Neural progenitor cell (in vitro differentiated cells): ENCODE results near the gene IGSF21. TPM values are rescaled to one million over a fixed set of nuclear protein-coding genes. Genes with fewer than 3 reads are reported as not detected.

ENCODE experiments used
- DNase-seq: peaks from one replicate; pipeline ENCODE4 v3.0.0-alpha.2; 2016; ENCODE audit warnings: low spot score
- H2AFZ ChIP-seq: fragments of 200-600 bp; sonication (generic); replicated peaks from 2 replicates; pipeline ENCODE4 v1.6.1; 2016; ENCODE audit warnings: antibody characterized with exemption
- H3F3A ChIP-seq: fragments of 200-600 bp; sonication (generic); 2 replicates; pipeline ENCODE4 v1.6.1; 2016; ENCODE audit warnings: antibody characterized with exemption, low read depth
- H3K27ac ChIP-seq: fragments of 200-600 bp; sonication (generic); 2 replicates; pipeline ENCODE4 v1.5.1; 2016; ENCODE audit warnings: mild to moderate bottlenecking
- H3K27me3 ChIP-seq: fragments of 200-600 bp; sonication (generic); 2 replicates; pipeline ENCODE4 v1.6.1; 2016; ENCODE audit warnings: mild to moderate bottlenecking, moderate library complexity
- H3K36me3 ChIP-seq: fragments of 200-600 bp; sonication (generic); 2 replicates; pipeline ENCODE4 v1.5.1; 2016
- H3K4me1 ChIP-seq: fragments of 200-600 bp; sonication (generic); 2 replicates; pipeline ENCODE4 v1.6.1; 2016; ENCODE audit warnings: mixed run types
- H3K4me2 ChIP-seq: fragments of 200-600 bp; sonication (generic); 2 replicates; pipeline ENCODE4 v1.6.1; 2016
- H3K4me3 ChIP-seq: fragments of 200-600 bp; sonication (generic); 2 replicates; pipeline ENCODE4 v1.5.1; 2016
- H3K79me2 ChIP-seq: fragments of 200-600 bp; sonication (generic); 2 replicates; pipeline ENCODE4 v1.6.1; 2016; ENCODE audit warnings: low read depth
- H3K9ac ChIP-seq: fragments of 200-600 bp; sonication (generic); 2 replicates; pipeline ENCODE4 v1.6.1; 2016
- H3K9me3 ChIP-seq: fragments of 200-600 bp; sonication (generic); 2 replicates; pipeline ENCODE4 v1.5.1; 2016; ENCODE audit warnings: low read depth
- H4K20me1 ChIP-seq: fragments of 200-600 bp; sonication (generic); 2 replicates; pipeline ENCODE4 v1.6.1; 2016; ENCODE audit warnings: low read depth
- H3K27ac Mint-ChIP-seq: 3 replicates; pipeline ENCODE4 v1.8.0; 2021; ENCODE audit warnings: mixed read lengths
- H3K27me3 Mint-ChIP-seq: 2 replicates; pipeline ENCODE4 v1.8.0; 2022; ENCODE audit warnings: low read depth, mild to moderate bottlenecking, inconsistent platforms, moderate library complexity, mixed read lengths; ENCODE audit not compliant: insufficient read depth
- H3K36me3 Mint-ChIP-seq: 3 replicates; pipeline ENCODE4 v1.8.0; 2021; ENCODE audit warnings: mixed read lengths
- H3K4me1 Mint-ChIP-seq: 3 replicates; pipeline ENCODE4 v1.8.0; 2021; ENCODE audit warnings: mixed read lengths
- H3K4me3 Mint-ChIP-seq: 3 replicates; pipeline ENCODE4 v1.8.0; 2021; ENCODE audit warnings: mild to moderate bottlenecking, moderate library complexity, mixed read lengths
- H3K9me3 Mint-ChIP-seq: 3 replicates; pipeline ENCODE4 v1.8.0; 2020; ENCODE audit warnings: mixed read lengths
- CTCF ChIP-seq: fragments of 200-600 bp; sonication (generic); IDR thresholded peaks from 2 replicates; pipeline ENCODE4 v1.5.1; 2017; ENCODE audit warnings: antibody characterized with exemption, mild to moderate bottlenecking
- EZH2 ChIP-seq: fragments of 200-600 bp; sonication (generic); IDR thresholded peaks from 2 replicates; pipeline ENCODE4 v1.6.1; 2017; ENCODE audit warnings: antibody characterized with exemption, mild to moderate bottlenecking, moderate library complexity
- EZH2phosphoT487 ChIP-seq: fragments of 200-600 bp; sonication (generic); IDR thresholded peaks from 2 replicates; pipeline ENCODE4 v1.6.1; 2017; ENCODE audit warnings: antibody characterized with exemption
- total RNA-seq: library from RNA; depleted of rRNA; stranded (reverse); fragments of >200 nt; gene quantifications from 2 replicates; pipeline ENCODE4 v1.2.3, GENCODE V29; 2015; ENCODE audit warnings: low replicate concordance

Gene IGSF21
- total RNA-seq, 1 donor from 2014 or later: 1.7 TPM

GRCh38 chr1:18326211-18326897 lies 218.8 kb downstream of the IGSF21 start:
- Histone ChIP-seq H3K36me3 (no peaks in the 10 kb centered on the region), H3K9me3 (no peaks in the 10 kb centered on the region), H3K27me3 (no peaks in the 10 kb centered on the region), H3K27ac (no peak overlapping the region), H3K79me2 (no peaks in the 10 kb centered on the region), H3K9ac (no peak overlapping the region), H3K4me2 (no peak overlapping the region), H3K4me3 (no peak overlapping the region), H2AFZ (no peak overlapping the region), H4K20me1 (no peaks in the 10 kb centered on the region), H3F3A (no peaks in the 10 kb centered on the region), H3K4me1 (peaks cover 10% of the 10 kb centered on the region)
- H3K4me3 Mint-ChIP-seq: no peak overlapping the region
- no peaks in the 10 kb centered on the region for H3K36me3 Mint-ChIP-seq
- H3K4me1 Mint-ChIP-seq: no peaks in the 10 kb centered on the region
- H3K9me3 Mint-ChIP-seq: no peaks in the 10 kb centered on the region
- no peak for DNase-seq
- H3K27ac Mint-ChIP-seq: no peak overlapping the region
- no peak for TF ChIP-seq EZH2
- TF ChIP-seq CTCF: no peak
- no peak for TF ChIP-seq EZH2phosphoT487
- no peaks in the 10 kb centered on the region for H3K27me3 Mint-ChIP-seq

GRCh38 chr1:18327650-18328049 lies 220.1 kb downstream of the IGSF21 start:
- Histone ChIP-seq H3K4me3 (no peak overlapping the region), H3K79me2 (no peaks in the 10 kb centered on the region), H3K9ac (no peak overlapping the region), H2AFZ (no peak overlapping the region), H3K27ac (no peak overlapping the region), H4K20me1 (no peaks in the 10 kb centered on the region), H3K36me3 (no peaks in the 10 kb centered on the region), H3K4me1 (peaks cover 12% of the 10 kb centered on the region), H3K9me3 (no peaks in the 10 kb centered on the region), H3F3A (peaks cover 6% of the 10 kb centered on the region), H3K27me3 (no peaks in the 10 kb centered on the region), H3K4me2 (no peak overlapping the region)
- no peak for DNase-seq
- Mint-ChIP-seq H3K4me3 (no peak overlapping the region), H3K27me3 (no peaks in the 10 kb centered on the region), H3K27ac (no peak overlapping the region), H3K4me1 (peaks cover 2% of the 10 kb centered on the region), H3K36me3 (no peaks in the 10 kb centered on the region), H3K9me3 (no peaks in the 10 kb centered on the region)
- TF ChIP-seq EZH2phosphoT487: no peak
- TF ChIP-seq EZH2: no peak
- TF ChIP-seq CTCF: no peak

- H3K36me3 Mint-ChIP-seq: no peaks in the 10 kb centered on the region
- no peak overlapping the region for H3K27ac Mint-ChIP-seq
- no peaks in the 10 kb centered on the region for H3K27me3 Mint-ChIP-seq
These were observed 221.2 kb downstream of the IGSF21 start for GRCh38 chr1:18328803-18329202.

GRCh38 chr1:18329469-18330253 lies 222.1 kb downstream of the IGSF21 start:
- Mint-ChIP-seq H3K27ac (no peak overlapping the region), H3K4me1 (peaks cover 6% of the 10 kb centered on the region), H3K4me3 (no peak overlapping the region), H3K36me3 (no peaks in the 10 kb centered on the region), H3K27me3 (no peaks in the 10 kb centered on the region), H3K9me3 (no peaks in the 10 kb centered on the region)
- TF ChIP-seq EZH2phosphoT487: no peak
- TF ChIP-seq EZH2: no peak
- no peak for TF ChIP-seq CTCF
- H4K20me1 ChIP-seq: no peaks in the 10 kb centered on the region
- H3K9me3 ChIP-seq: no peaks in the 10 kb centered on the region
- no peak overlapping the region for H3K27ac ChIP-seq
- H3K27me3 ChIP-seq: no peaks in the 10 kb centered on the region
- H3K36me3 ChIP-seq: no peaks in the 10 kb centered on the region
- H3K9ac ChIP-seq: no peak overlapping the region
- peaks cover 13% of the 10 kb centered on the region for H3F3A ChIP-seq
- no peak overlapping the region for H3K4me3 ChIP-seq
- H2AFZ ChIP-seq: no peak overlapping the region
- H3K4me1 ChIP-seq: peaks cover 24% of the 10 kb centered on the region
- no peaks in the 10 kb centered on the region for H3K79me2 ChIP-seq
- DNase-seq: no peak
- no peak overlapping the region for H3K4me2 ChIP-seq

More at GRCh38 chr1:18328803-18329202, 221.2 kb downstream of the IGSF21 start:
- Histone ChIP-seq H3K4me3 (no peak overlapping the region), H3K4me2 (no peak overlapping the region), H3F3A (peaks cover 13% of the 10 kb centered on the region), H3K36me3 (no peaks in the 10 kb centered on the region), H3K79me2 (no peaks in the 10 kb centered on the region), H3K27ac (no peak overlapping the region), H3K9me3 (no peaks in the 10 kb centered on the region), H3K27me3 (no peaks in the 10 kb centered on the region), H4K20me1 (no peaks in the 10 kb centered on the region), H3K4me1 (peaks cover 24% of the 10 kb centered on the region), H3K9ac (no peak overlapping the region), H2AFZ (no peak overlapping the region)
- H3K4me3 Mint-ChIP-seq: no peak overlapping the region
- no peak for DNase-seq
- no peaks in the 10 kb centered on the region for H3K9me3 Mint-ChIP-seq
- no peak for TF ChIP-seq EZH2
- H3K4me1 Mint-ChIP-seq: peaks cover 6% of the 10 kb centered on the region
